HCT116 (cell line): ENCODE measurements around the gene TNS3.

Experiments
- JUND ChIP-seq: IDR thresholded peaks from 2 replicates; pipeline ENCODE4 v1.6.1; 2012
- TF ChIP-seq, protein P1 (sequence below): IDR thresholded peaks from 2 replicates; pipeline ENCODE4 v1.6.1; 2012
- TF ChIP-seq, protein P2 (sequence below), 3 experiments: fragments of 200-600 bp in 1 of 3; sonication (generic) in 1 of 3; IDR thresholded peaks in 2 of 3; conservative IDR thresholded peaks in 1 of 3; 2 replicates each; pipeline ENCODE4 v1.5.1; 2012 to 2017; ENCODE audit warnings: low read depth in 2 of 3, low read length in 2 of 3, antibody characterized with exemption in 1 of 3, borderline replicate concordance in 1 of 3, control low read depth in 1 of 3, mild to moderate bottlenecking in 1 of 3, mixed read lengths in 1 of 3, mixed run types in 1 of 3, moderate library complexity in 1 of 3; ENCODE audit not compliant: insufficient read depth in 1 of 3

DNA sequence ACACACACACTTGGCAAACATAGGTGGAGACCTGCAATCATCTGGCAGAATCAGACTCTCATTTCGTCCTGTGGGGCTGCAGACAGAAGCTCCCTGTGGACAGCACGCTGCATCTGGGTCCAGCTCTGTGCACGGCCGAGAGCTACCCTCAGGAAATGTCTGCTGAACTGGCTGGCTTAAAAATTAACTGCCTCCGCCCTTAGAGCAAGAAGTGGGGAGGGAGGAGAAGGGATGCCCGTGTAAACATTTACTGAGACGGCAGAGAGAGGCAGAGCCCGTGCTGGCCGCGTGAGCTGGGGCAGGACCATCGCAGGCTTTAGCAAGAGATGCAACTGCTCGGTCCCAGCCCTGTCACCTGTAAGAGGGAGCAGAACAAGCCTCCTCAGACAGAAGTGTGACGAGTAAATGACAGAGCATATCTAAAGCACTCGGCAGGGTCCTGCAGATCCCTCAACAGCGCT, 81.8 kb downstream of the TNS3 start:
- no peak for TF ChIP-seq JUND
- TF ChIP-seq, protein P1, sequence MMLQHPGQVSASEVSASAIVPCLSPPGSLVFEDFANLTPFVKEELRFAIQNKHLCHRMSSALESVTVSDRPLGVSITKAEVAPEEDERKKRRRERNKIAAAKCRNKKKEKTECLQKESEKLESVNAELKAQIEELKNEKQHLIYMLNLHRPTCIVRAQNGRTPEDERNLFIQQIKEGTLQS = no peak
- TF ChIP-seq, protein P2, sequence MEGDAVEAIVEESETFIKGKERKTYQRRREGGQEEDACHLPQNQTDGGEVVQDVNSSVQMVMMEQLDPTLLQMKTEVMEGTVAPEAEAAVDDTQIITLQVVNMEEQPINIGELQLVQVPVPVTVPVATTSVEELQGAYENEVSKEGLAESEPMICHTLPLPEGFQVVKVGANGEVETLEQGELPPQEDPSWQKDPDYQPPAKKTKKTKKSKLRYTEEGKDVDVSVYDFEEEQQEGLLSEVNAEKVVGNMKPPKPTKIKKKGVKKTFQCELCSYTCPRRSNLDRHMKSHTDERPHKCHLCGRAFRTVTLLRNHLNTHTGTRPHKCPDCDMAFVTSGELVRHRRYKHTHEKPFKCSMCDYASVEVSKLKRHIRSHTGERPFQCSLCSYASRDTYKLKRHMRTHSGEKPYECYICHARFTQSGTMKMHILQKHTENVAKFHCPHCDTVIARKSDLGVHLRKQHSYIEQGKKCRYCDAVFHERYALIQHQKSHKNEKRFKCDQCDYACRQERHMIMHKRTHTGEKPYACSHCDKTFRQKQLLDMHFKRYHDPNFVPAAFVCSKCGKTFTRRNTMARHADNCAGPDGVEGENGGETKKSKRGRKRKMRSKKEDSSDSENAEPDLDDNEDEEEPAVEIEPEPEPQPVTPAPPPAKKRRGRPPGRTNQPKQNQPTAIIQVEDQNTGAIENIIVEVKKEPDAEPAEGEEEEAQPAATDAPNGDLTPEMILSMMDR (IDR thresholded peaks at IDR 0.05 in 2 of 3, conservative IDR thresholded peaks at IDR 0.05 in 1 of 3; ENCODE audit: borderline replicate concordance in 1 of 3, insufficient read depth in 1 of 3, low read depth in 2 of 3, low read length in 2 of 3) = no peak
